Fibroblast of upper back skin (primary cell): ENCODE measurements around the gene LRRN4CL.
A peak's percentile ranks its signal among the peaks of the same experiment; 100 is the strongest.
"Not testable (repeated sequence)": the region's sequence is repeated elsewhere in the genome, so short reads cannot be mapped to it uniquely, and the experiment has no call there.

Experiments used
- DNase-seq: peaks from one replicate; pipeline ENCODE4 v3.0.0-alpha.2; 2013

The LRRN4CL gene

DNA sequence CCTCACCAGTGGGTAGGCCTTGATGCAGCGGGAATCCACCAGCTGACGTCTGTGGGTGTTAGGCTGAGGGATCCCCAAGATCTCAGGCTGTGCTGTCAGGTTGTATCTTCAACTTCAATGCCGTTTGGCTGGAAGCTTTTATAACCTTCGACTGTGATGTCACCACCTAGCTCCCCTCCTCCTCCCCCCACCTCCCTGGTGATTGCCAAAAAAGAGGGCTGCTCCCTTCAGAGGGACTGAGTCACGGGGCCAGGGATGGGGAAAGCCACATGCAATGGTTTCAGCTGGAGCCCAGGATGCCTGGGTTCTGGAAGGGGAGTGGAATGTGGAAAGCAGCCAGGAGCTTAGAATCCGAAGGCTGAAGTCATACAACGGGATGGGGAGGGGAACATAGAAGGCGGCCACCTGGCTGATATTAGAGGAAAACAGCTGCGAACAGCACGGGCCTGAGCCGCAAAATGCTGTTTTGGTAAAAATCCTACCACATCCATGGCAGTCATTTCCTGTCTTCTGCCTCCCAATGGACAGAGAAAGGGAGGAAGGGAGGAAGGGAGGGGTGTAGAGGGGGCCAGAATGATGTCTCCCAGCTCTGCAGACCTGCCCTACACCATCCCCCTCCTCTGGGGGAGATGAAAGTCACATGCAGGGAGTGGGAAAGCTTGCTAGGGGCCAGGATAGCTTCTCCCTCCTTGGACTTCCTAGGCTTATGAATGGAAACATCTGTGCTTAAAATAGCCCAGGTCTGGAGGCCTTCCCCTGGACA lies at the start of gene LRRN4CL:
LRRN4CL (minus strand) TSS at position 110 of the 763 bp plus-strand sequence. CDS start 1,022 bp downstream, outside the sequence.
- peak; percentile 98 for DNase-seq

DNA sequence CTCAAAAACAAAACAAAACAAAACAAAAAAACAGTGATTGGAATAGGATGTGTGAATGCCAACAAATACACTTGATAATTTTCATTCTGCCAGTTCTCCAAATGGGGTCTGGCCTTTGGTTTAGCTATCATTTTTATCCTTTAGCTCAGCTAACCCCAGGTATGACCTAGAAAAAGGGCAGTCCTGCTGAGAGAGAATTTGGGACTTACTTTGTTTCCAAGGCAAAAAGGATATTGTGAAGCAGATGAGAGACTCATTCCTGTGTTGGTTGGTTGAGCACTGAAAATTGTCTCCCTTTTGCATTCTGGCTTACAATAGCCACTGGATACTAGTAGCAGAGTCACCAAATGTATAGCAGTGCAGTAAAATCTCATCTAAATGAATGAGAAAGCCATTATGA lies 47.9 kb upstream of the LRRN4CL start:
- DNase-seq, result no peak

DNA sequence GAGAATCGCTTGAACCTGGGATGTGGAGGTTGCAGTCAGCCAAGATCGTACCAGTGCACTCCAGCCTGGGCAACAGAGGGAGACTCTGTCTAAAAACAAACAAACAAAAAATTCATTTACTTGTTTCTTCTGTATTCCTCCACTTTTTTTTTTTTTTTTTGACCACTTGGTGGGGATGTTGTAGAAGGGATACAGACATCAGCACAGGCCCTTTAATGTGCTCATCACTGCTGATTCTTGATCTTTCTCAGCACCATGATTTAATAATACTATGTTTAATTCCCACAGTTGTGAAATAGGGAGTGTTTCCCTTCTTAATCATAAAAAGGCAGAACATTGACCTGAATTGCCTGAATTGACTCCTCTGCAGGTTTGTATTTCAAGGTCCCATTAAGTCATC lies 43.5 kb upstream of the LRRN4CL start:
- peak; percentile 30 for DNase-seq

DNA sequence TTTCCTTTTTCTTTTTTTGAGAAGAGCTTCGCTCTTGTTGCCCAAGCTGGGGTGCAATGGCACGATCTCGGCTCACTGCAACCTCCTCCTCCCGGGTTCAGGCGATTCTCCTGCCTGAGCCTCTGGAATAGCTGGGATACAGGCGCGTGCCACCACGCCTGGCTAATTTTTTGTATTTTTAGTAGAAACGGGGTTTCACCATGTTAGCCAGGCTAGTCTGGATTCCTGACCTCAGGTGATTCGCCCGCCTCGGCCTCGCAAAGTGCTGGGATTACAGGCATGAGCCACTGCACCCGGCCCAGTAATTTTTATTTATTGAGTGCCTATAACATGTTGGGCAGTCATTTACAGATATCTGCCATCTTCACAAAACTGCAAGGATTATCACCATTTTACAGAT lies 40.7 kb upstream of the LRRN4CL start:
- not testable (repeated sequence) for DNase-seq

DNA sequence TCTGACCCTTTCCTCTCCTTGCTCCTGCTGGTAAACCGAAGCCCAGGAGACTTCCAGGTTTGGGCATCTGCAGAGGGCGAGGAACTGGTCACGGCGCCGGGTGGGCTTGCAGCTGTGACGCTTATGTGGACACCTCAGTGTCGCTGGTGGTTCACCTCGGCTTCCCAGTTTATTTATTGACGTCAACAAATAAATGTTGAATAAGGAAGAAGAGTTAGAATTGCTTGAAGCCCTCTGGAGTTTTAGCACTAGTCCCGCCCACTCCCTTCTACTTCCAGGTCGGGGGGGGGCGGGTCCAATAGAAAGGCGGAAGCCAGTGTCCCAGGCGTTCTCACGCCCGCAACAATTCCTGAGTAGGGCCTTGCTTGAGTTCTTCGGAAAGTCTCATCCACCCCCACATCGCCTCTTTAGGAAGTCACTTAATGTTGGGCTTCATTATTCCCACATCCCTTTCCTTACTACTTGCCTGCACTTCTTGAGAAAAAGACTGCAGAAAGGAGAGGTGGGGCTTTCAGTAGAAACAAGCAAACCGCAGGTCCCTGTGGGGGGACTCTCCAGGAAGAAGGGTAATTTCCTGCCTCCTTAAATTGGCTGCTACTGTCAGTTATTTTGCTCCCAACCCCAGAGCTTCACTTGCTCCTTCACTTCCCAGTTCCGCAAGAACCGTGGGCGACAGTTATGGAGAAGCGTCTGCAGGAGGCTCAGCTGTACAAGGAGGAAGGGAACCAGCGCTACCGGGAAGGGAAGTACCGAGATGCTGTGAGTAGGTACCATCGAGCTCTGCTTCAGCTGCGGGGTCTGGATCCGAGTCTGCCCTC lies 39.0 kb upstream of the LRRN4CL start, which contains the start of gene TTC9C:
TTC9C (plus strand) TSS at position 316 of the 818 bp plus-strand sequence; CDS start at position 679, 363 bp downstream.
- DNase-seq, result peak; percentile 87

DNA sequence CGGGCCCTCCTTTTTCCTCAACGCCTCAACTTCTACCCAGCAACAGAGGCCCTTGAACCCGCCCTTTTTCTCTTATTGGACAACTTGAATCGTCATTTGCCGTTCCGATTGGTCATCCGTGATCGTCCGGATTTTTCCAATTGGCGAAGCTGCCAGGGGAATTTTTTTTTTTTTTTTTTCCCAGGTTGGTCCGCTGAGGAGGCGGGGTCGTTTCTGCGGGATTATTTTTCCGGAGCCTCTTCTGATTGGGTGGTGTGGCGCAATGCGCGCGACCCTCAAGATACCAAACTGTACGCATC lies 38.5 kb upstream of the LRRN4CL start:
- DNase-seq, result peak; percentile 99

DNA sequence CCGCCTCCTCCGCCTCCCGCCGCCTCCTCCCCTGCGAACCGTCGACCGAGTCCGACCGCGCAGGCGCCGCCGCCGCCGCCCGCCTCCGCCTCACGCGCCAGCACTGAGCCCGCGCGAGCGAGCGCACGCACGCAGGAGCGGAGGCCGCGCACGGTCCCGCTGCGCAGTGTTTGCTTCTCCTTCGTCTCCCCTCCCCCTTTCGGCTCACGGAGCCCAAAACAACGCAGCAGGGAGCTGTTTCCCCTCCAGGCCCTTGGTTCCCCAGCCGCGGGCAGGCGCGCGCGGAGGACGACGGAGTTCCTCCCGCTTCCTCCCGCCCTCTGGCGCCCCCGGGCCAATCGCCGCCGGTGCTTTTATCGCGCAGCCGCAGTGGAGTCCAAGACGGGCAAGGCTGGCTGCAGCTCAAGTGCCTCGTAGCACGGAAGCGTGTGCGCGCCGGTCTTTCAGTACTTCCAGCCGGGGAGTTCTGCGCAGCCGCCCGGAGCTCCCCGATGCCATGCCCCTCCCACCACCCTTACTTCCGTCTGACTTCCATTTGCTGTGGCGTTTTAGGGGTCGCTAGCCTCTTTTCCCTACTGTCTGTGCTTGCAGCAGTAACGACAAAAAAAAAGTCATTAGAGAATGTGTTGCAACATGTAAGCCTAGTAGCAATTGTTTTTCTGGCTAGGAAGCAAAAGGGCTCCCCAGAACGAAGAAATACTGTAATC lies 38.0 kb upstream of the LRRN4CL start, which contains the start of gene HNRNPUL2:
HNRNPUL2 (minus strand) TSS at position 293 of the 707 bp plus-strand sequence. CDS start 301 bp downstream, outside the sequence.
- DNase-seq, result peak; percentile 99

DNA sequence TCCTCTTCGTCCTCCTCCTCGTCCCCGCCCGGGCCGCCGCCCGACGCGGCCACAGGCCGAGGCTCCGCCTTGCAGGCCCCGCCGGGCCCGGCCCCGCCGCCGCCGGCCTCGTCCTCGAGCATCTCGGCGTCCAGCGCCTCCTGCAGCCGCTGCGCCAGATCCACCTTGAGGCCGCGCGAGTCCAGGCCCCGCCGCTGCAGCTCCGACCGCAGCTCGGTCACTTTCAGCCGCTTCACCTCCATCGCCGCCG lies 37.5 kb upstream of the LRRN4CL start:
- DNase-seq, result no peak

DNA sequence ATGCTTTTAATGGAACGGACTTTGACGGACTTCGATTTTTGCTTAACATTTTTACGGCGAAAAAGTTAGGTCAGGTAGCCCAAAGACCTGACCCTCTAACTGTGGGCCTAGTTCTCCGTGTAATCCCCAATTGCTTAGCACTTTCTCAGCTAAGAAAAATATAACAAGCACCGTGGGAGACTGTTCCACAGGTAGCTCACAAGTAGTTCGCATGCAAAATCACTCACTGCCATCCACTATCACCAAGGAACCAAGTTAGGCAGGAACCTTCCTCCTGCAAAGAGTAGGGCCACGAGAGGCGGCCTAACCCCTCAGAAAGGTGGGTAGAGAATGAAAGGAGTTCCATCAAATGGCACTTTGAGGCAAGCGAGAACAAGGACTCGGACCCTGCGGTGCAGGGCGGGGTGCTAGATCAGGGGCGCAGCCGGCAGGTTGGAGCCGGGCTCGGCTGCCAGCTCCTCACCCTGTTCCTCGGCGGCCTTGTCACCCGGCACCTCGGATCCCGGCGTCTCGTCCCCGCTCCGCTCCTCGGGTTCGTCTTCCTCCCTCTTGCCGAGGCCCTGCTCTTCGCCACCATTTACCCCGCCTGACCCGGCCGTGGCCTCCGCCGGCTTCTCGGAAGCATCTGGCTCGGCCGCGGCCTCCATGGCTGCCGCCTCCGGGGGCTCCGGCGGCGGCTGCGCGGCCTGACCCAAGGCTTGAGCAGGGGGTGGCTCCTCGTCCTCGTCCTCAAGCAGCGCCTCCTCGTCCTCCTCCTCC lies 37.0 kb upstream of the LRRN4CL start:
- DNase-seq, result no peak

DNA sequence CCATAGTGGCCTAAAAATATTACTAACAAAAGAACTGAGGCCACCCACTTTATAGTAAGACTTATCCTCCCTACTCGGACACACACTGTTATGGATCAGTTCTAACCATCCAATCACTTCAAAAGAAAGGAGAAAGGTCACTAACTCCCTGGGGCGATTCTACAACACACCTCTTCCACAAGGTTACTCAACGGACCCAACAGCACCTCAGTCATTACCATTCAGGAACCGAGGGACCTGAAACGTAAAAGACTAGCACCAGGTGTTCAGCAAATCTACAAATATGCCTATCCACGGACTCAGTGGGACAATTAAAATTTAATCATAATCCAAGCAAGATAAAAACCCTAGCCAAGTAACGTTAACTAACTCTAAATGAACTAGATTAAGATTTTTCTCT lies 36.3 kb upstream of the LRRN4CL start:
- no peak for DNase-seq

DNA sequence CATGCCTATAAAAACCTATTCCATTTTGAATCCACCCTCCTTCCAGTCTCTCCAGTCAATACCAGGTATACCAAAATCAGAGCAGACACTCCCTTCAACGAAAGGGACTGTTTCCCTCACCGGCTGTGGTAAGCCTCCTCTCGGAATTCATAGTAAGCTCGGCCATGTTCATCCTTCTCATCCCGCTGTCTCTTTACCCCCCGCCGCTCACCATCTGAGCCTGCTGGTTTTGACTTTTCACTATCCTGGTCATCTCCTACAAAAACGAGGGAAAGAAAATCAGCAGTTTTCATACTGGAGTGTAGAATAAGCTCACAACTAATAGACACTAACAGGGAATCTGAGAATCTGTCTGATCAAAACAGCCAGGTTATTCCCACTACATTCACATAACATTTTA lies 34.8 kb upstream of the LRRN4CL start:
- no peak for DNase-seq

DNA sequence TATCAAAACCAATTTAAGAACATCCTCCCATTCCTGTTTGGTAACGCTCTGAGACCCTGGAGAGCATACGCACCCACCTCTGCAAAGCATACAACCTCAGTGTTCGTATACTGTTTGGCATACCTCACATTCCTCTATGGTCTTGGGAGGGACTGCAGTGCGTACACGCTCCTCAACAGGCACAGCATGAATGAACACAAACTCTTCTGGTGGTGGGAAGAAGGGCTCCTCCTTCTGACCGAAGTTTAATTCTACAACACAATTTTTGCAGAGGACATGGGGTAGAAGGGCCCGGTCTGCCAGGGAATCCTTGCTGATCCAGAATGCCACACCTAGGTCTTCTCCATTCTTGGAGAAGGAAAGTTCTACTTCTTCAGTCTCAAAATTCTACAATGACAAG lies 32.7 kb upstream of the LRRN4CL start:
- DNase-seq, result peak; percentile 53

DNA sequence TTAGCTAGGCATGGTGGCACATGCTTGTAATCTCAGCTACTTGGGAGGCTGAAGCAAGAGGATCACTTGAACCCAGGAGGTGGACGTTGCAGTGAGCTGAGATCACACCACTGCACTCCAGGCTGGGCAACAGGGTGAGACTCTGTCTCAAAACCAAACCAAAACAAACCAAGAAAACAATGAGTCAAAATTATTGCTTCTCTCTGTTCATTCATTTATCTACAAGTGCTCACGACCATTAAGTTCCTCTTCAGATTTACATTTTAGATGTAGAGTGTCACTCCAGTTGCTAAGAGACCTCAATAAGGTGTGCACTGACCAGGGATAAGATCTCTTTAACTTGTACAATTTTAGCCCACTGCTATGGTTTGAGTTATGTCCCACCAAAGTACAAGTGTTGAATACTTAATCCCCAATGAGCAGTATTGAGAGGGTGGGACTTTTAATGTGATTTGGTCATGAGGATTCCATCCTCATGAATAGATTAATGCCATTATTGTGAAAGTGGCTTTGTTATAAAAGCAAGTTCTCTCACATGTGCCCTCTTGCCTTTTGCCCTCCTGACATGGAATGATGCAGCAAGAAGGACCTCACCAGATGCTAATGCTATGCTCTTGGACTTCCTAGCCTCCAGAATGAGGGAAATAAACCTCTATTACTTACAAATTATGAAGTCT lies 30.1 kb upstream of the LRRN4CL start:
- DNase-seq, result no peak

DNA sequence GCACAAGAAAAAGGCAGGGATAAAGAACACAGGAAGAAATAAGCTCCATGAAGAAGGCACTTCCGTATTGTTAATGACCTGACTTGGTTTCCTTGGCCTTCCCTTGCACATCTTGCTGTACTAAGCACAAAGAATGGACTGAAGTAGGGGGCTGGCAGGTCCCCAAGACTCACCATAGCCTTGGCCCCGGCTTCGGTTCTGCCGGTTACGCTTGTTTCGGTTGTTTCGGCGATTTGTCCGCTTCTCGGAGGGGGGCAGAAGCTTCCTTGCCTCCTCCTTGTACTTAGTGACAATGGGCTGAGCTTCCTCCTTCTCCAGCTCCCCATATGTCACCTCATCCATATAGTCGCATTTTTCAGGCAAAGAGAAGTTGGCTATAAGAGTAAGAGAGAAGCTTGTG lies 27.5 kb upstream of the LRRN4CL start:
- no peak for DNase-seq

DNA sequence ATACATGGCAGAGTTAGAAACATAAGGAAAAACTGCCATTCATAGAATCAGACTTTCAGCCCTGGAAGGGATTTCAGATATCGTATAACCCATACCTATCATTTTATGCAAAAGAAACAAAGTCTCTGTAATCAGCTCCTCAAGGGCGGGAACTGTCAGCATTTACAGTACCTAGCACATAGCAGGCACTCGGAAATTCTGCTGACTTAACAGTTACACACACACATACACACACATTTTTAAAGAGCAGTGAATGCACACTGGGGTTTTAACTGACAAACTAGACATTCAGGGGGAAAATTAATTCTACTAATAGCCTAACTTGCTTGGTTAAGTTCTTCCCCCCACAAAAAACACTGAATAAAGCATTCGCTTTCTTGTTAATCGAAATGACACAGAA lies 26.9 kb upstream of the LRRN4CL start:
- no peak for DNase-seq

DNA sequence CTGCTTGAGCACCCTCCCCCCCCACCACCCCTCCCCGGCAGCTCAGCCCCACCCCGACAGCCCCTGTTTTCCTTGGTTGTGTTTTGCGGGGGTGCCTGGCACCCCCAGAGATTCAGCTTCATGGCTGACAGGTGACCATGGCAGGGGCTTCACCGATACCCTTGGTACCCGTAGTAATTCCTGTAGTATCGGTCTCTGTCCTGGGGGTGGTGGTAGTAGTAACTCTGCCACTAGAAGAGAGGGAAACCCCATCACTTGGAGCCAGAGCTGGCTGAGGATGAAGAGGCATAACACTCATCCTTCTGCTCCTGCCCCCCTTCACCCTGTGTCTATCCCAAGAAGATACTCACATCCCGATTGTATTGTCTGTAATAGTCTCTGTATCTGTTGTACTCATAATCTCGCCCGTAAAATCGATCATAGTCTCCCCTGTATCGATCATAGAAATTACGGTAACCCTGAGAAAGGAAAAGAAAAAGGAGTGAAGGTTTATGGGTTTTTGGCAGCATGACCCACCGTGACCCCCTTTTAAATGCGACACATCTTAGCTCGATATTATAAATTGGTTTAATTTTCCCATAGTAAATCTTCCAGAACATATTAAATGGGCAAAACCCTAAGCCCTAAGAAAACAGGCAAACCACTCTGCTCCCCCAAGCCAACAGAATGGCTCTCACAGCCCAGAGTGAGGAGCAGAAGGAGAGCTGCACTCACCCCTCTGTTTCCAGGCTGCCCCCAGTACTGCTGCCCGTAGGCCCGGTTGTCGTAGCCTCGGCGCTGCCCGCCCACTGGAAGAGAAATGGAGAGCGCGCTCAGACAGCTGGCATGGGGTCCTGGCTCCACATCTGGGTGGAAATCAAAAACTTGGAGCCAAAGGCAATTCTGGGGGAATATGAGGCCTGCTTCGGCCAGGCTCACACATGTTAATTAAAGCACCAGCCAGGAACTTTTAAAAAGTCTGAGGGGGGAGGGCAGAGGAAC lies 26.1 kb upstream of the LRRN4CL start:
- DNase-seq, result no peak

DNA sequence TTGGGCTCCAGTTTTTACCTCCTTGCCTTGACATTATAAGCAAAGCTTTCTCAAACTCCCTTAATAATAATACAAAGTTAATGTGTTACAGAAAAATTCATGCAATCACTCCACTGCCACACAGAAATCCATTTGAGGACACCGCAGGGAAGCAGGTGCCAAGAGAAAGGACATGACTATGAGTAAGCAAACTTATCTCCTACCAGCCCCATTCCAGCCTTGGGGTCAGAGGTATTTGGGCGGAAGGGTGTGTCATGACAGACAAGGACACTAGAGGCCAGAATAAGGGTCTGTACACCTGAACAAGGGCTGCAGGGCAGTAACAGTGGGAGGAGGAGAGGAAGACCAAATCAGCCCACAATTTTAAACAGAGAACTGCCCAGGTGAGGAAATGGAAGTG lies 24.0 kb upstream of the LRRN4CL start:
- no peak for DNase-seq

DNA sequence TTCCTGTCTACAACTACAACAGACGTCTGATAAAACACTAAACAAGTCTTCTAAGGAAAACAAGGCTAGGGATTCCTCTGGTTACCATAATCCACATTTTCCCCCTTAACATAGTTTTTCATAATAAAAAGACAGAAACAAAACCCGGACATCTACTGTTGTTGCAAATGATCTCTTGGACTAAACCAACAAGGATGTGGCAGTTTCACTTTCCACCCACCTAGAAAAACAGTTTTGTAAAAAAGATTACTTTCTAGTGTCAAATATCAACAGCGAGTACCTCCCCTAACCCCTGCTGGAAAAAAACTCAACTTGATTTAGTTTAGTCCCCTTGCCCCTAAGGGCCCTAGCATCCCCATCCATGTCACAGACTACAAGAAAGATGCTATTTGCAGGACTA lies 23.5 kb upstream of the LRRN4CL start:
- no peak for DNase-seq

DNA sequence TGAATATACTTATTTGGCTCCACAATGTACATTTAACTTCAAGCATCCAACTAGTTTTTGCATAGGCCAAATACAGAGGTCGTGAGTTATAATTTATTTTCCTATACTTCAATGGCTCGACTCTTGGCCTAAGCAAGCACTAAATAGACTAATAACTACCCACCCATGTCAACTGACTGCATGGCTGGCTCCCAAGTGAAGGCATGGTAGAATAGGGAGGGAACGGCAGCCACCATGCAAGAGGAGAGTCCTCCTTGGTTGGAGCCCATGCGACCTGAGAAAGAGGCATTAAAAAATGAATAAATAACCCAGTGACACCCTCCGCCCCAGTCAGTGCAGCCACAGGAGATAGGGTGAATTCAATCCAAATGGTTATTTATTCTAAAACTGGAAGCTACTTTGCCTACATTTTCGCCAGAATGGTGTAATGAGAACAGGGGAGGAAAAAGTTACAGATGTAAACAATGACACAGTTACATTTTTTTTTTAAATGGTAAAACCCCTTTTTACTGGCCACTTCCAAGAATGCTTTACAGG lies 23.0 kb upstream of the LRRN4CL start:
- no peak for DNase-seq

DNA sequence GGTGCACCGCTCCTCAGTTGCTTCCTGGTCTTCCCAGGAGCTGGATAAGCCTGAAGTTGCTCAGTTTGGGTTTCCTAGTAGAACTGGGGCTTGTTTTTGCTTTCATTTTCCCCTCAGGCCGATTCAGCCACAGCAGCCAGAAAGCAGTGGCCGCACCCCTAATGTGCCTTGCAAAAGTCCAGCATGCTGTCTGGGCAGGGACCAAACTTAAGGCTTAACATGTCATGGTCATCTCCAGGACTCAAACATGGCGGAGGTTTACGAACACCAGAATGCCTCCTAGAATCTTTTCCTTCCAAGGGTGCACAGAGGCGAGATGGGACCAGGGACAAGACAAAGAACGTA lies 20.6 kb upstream of the LRRN4CL start:
- DNase-seq, result peak; percentile 11
